ENCODE data around the gene COLEC12. TPM values are rescaled to one million over a fixed set of nuclear protein-coding genes. Genes with fewer than 3 reads are reported as not detected.

COLEC12 gene
- polyA plus RNA-seq, 1 donor: 19.1 TPM

DNA sequence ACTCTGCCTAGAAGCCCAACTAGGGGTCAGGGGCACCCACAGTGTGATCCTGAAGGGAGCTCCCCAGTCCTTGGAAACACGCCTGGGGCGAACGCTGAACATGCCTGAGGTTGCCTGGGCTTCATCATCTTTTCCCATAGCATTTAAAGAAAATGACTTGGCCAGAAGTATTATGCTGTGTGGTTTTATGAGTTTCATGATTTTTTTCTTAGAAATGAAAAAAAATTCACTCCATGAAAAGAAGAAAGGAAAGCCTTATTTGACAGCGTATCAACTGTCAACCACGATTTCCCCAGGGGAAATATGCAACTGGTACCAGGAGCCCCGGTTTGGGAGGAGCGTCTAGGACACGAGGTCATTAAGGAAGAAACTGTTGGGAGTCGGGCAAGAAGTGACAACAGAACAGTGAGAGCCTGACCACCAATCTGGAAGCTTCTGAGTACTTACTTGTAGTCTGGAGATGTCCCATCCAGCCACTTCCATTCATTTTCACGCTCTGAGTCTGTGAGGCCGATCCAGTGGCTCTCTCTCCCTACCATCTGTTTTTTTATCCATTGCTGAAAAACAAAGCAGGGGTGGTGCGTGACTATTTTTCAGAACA, 169.2 kb downstream of the COLEC12 start:
- H3K27ac ChIP-seq (ENCODE audit: low read length): no peak overlapping the region
- no peak for DNase-seq
- no peaks in the 10 kb centered on the region for H3K27me3 ChIP-seq (ENCODE audit: control insufficient read depth, insufficient read depth, low read length)
- 50% methylated on average over 3 of the region's 12 CpGs for WGBS (ENCODE audit: insufficient coverage, low lambda C conversion rate)
- H3K36me3 ChIP-seq (ENCODE audit: control insufficient read depth, insufficient read depth, low read length): peaks cover 2% of the 10 kb centered on the region
- no peaks in the 10 kb centered on the region for H3K9me3 ChIP-seq (ENCODE audit: control insufficient read depth, low read depth, low read length)
- peaks cover 3% of the 10 kb centered on the region for H3K4me1 ChIP-seq (ENCODE audit: control insufficient read depth, insufficient read depth, low read length)
- H3K4me3 ChIP-seq (ENCODE audit: low read length): no peak overlapping the region

DNA sequence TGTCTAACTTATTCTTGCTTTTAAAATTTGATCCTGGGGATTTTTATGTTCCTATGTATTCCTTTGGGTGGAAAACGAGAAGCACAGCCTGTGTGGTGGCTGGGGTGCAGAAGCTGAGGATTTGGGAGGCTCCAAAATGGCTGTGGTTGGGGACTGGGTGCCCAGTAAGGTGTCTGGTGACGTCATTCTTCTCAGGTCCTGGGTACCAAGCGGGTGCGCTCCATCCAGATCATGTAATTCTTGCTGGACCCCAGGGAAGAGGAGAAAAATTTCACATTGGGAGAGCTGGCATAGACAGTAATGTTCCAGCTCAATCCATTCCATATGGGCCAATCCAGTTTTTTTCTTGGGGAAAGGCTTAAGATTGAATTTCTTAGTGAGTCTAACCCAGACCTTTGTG, 171.6 kb downstream of the COLEC12 start:
- Histone ChIP-seq H3K36me3 (ENCODE audit: control insufficient read depth, insufficient read depth, low read length) (peaks cover 2% of the 10 kb centered on the region), H3K27ac (ENCODE audit: low read length) (no peak overlapping the region), H3K4me3 (ENCODE audit: low read length) (no peak overlapping the region), H3K4me1 (ENCODE audit: control insufficient read depth, insufficient read depth, low read length) (peaks cover 3% of the 10 kb centered on the region), H3K9me3 (ENCODE audit: control insufficient read depth, low read depth, low read length) (no peaks in the 10 kb centered on the region), H3K27me3 (ENCODE audit: control insufficient read depth, insufficient read depth, low read length) (no peaks in the 10 kb centered on the region)
- DNase-seq: no peak
- WGBS (ENCODE audit: insufficient coverage, low lambda C conversion rate): no CpG with 5 or more reads among the region's 4 CpGs

DNA sequence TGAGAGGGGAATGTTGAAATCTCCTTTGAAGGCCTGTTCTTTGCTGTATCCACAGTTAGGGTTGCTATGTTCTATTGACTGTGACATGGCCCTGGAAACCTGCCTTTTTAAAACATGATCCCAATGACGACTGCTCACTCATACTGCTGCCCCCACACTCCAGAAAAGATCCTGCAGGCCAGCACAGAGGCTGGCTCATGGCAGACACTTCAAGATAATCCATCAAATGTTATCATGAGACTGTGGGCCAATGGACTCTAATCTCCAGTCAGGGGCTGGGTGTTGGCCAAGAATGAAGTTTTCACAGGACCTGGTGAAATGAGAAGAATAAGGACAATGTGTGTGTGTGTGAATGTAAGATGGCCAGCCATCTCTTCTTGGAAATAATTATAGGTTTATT, 173.7 kb downstream of the COLEC12 start:
- no peak overlapping the region for H3K27ac ChIP-seq (ENCODE audit: low read length)
- WGBS (ENCODE audit: insufficient coverage, low lambda C conversion rate): no CpG with 5 or more reads among the region's 1 CpG

DNA sequence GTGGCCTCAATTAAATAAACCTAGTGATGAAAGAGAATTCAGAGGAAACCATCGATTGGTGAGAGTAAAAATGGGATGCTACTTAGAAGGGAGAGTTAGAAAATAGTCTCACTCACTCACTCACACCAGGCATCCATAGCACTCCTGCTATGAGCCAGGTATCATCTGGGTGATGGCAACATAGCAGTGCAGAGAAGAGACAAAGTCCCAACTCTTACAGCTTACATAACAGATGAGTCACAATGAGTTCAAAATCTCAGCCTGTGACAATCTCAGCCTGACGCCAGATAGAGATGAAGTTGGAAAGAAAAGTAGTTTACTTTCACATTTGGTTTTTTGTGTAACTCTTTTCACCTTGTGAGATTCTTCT, 177.3 kb downstream of the COLEC12 start:
- Histone ChIP-seq H3K9me3 (ENCODE audit: control insufficient read depth, low read depth, low read length) (no peaks in the 10 kb centered on the region), H3K4me3 (ENCODE audit: low read length) (no peak overlapping the region), H3K4me1 (ENCODE audit: control insufficient read depth, insufficient read depth, low read length) (no peaks in the 10 kb centered on the region), H3K36me3 (ENCODE audit: control insufficient read depth, insufficient read depth, low read length) (no peaks in the 10 kb centered on the region), H3K27me3 (ENCODE audit: control insufficient read depth, insufficient read depth, low read length) (no peaks in the 10 kb centered on the region), H3K27ac (ENCODE audit: low read length) (no peak overlapping the region)
- WGBS (ENCODE audit: insufficient coverage, low lambda C conversion rate): no CpG with 5 or more reads among the region's 2 CpGs
- peak; percentile 71 to 77 for DNase-seq

More for the DNA sequence above, 173.7 kb downstream of the COLEC12 start:
- Histone ChIP-seq H3K4me3 (ENCODE audit: low read length) (no peak overlapping the region), H3K27me3 (ENCODE audit: control insufficient read depth, insufficient read depth, low read length) (no peaks in the 10 kb centered on the region), H3K4me1 (ENCODE audit: control insufficient read depth, insufficient read depth, low read length) (no peaks in the 10 kb centered on the region), H3K36me3 (ENCODE audit: control insufficient read depth, insufficient read depth, low read length) (peaks cover 2% of the 10 kb centered on the region), H3K9me3 (ENCODE audit: control insufficient read depth, low read depth, low read length) (no peaks in the 10 kb centered on the region)
- no peak for DNase-seq

DNA sequence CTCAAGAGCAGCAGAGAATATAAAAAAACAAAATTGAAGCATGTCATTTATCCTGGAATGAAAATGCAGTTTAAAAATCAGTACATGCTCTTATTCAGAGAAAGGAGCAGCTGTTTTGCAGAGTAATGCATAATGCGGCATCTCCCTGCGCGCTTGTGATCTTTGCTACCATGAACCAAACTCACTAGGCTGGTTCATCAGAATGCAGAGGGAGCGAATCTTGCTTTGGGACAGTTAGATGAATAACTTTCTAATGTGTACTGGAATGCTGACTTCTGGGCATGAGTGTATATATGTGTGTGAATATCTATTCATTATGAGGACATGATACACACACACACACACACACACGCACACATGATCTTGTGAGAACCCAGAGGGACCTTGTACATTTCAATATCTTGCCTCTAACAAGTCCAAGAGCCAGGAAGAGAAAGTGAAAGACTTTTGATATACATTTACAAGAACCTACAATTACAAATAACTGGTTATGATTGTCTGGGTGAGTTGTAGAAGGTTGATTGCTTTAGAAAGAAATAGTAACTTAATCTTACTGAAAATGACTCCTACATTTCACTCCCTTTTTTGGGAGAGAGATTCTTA, 178.5 kb downstream of the COLEC12 start:
- Histone ChIP-seq H3K36me3 (ENCODE audit: control insufficient read depth, insufficient read depth, low read length) (no peaks in the 10 kb centered on the region), H3K27ac (ENCODE audit: low read length) (no peak overlapping the region), H3K27me3 (ENCODE audit: control insufficient read depth, insufficient read depth, low read length) (no peaks in the 10 kb centered on the region), H3K4me3 (ENCODE audit: low read length) (no peak overlapping the region), H3K4me1 (ENCODE audit: control insufficient read depth, insufficient read depth, low read length) (no peaks in the 10 kb centered on the region), H3K9me3 (ENCODE audit: control insufficient read depth, low read depth, low read length) (no peaks in the 10 kb centered on the region)
- WGBS (ENCODE audit: insufficient coverage, low lambda C conversion rate): no CpG with 5 or more reads among the region's 5 CpGs
- no peak for DNase-seq

DNA sequence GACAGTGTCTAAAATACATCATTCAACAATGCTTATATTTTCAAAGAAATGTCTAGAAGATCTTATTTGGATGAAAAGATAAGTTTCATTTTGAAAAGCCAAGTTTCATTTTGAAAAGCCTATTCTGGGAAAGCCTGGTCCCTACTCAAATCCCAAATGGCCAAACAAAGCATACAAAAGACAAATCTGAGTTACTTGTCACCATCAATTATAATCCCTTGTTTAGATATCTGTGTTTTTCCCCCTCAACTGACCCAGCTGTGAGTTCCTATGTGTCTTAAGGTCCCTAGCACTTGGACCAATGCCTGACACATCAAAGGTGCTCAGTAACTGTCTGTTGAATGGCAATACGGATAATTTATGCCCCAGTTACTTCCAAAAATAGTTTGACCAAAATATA, 180.3 kb downstream of the COLEC12 start:
- Histone ChIP-seq H3K4me3 (ENCODE audit: low read length) (no peak overlapping the region), H3K27ac (ENCODE audit: low read length) (no peak overlapping the region), H3K36me3 (ENCODE audit: control insufficient read depth, insufficient read depth, low read length) (no peaks in the 10 kb centered on the region), H3K9me3 (ENCODE audit: control insufficient read depth, low read depth, low read length) (no peaks in the 10 kb centered on the region), H3K27me3 (ENCODE audit: control insufficient read depth, insufficient read depth, low read length) (no peaks in the 10 kb centered on the region), H3K4me1 (ENCODE audit: control insufficient read depth, insufficient read depth, low read length) (no peaks in the 10 kb centered on the region)
- WGBS (ENCODE audit: insufficient coverage, low lambda C conversion rate): 78% methylated on average over 1 of the region's 1 CpG
- no peak for DNase-seq

DNA sequence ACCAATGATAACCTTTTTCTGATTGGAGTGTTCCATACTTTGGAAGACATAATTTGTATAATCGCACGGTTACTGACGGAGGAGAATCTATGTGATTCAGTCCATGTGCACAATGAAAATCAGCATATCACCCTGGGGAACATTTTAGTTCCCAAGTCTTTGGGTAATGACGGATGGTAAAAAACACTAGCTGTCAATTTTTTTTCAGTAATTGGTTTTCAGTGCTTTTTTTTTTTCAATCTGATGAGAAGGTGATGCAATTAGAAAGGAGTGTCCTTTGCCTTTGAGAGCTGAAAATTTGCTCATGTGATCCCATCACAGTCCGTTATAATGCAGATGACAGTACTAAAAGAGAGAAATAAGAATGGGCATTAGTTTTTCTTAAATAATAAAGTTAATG, 180.8 kb downstream of the COLEC12 start:
- Histone ChIP-seq H3K9me3 (ENCODE audit: control insufficient read depth, low read depth, low read length) (no peaks in the 10 kb centered on the region), H3K4me1 (ENCODE audit: control insufficient read depth, insufficient read depth, low read length) (no peaks in the 10 kb centered on the region), H3K36me3 (ENCODE audit: control insufficient read depth, insufficient read depth, low read length) (no peaks in the 10 kb centered on the region), H3K4me3 (ENCODE audit: low read length) (no peak overlapping the region), H3K27ac (ENCODE audit: low read length) (no peak overlapping the region), H3K27me3 (ENCODE audit: control insufficient read depth, insufficient read depth, low read length) (no peaks in the 10 kb centered on the region)
- DNase-seq: no peak
- 95% methylated on average over 4 of the region's 5 CpGs for WGBS (ENCODE audit: insufficient coverage, low lambda C conversion rate)

DNA sequence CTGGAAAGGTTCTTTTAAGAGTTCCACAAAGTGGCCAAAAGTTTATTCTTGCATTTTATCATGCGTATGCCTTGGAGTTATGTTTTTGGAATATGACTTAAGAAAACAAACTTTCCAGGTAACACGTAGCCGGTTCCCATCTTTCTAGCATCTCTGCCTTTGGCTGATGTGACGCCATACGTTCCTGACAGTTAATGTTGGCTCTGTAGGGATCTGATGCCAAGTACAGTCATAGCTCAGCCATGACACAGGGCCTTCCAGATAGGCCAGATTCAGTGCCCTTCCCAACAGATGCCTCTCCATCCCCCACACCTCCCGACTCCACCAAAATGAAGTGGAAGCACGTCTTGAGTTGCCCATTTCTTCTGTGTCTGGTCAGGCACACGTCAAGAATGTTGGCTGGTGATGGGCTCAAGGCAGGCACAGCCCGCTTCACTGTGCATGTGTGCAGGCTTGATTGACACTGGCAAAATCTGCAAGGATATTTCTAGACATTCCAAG, 181.7 kb downstream of the COLEC12 start:
- DNase-seq: no peak
- no peaks in the 10 kb centered on the region for H3K36me3 ChIP-seq (ENCODE audit: control insufficient read depth, insufficient read depth, low read length)
- H3K9me3 ChIP-seq (ENCODE audit: control insufficient read depth, low read depth, low read length): no peaks in the 10 kb centered on the region
- 94% methylated on average over 3 of the region's 9 CpGs for WGBS (ENCODE audit: insufficient coverage, low lambda C conversion rate)
- no peaks in the 10 kb centered on the region for H3K4me1 ChIP-seq (ENCODE audit: control insufficient read depth, insufficient read depth, low read length)
- no peak overlapping the region for H3K4me3 ChIP-seq (ENCODE audit: low read length)
- no peaks in the 10 kb centered on the region for H3K27me3 ChIP-seq (ENCODE audit: control insufficient read depth, insufficient read depth, low read length)
- H3K27ac ChIP-seq (ENCODE audit: low read length): no peak overlapping the region

DNA sequence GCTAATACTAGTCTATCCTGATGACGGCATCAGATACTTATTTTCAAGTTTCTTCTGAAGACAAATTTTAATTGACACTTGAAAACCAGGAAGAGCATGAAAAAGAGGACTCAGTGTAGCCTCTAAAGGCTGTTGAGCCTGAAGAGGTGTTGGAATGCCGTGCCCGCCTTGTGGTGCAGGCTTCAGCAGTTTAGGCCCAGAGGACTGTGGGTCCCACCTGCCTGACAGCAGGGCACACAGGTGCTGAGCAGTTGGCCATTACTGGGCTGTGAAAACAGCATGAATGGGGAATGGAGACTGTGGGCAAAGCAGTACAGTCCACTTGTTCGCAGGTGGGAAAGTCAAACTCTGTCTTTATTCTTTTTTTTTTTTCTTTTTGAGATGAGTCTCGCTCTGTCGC, 182.9 kb downstream of the COLEC12 start:
- Histone ChIP-seq H3K4me3 (ENCODE audit: low read length) (no peak overlapping the region), H3K9me3 (ENCODE audit: control insufficient read depth, low read depth, low read length) (no peaks in the 10 kb centered on the region), H3K27ac (ENCODE audit: low read length) (no peak overlapping the region), H3K36me3 (ENCODE audit: control insufficient read depth, insufficient read depth, low read length) (no peaks in the 10 kb centered on the region), H3K4me1 (ENCODE audit: control insufficient read depth, insufficient read depth, low read length) (no peaks in the 10 kb centered on the region), H3K27me3 (ENCODE audit: control insufficient read depth, insufficient read depth, low read length) (no peaks in the 10 kb centered on the region)
- no CpG with 5 or more reads among the region's 6 CpGs for WGBS (ENCODE audit: insufficient coverage, low lambda C conversion rate)
- no peak for DNase-seq

DNA sequence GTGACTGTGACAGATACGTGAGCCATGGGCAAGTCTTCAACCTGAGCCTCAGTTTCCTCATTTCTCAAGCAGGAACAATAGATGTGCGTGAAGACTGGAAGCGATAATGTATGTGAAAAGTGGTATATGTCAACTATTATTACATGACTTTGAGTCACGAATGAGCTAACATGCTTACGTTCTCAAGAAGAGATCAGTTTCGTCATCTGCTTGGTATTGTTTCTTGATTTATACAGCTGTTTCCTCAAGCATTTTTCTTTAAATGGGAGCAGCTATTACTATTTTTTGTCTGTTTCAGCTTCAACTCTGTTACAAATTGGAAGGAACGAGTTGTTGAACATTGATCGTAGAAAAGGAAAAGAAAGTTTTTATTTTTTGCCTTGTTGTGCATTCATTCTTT, 184.1 kb downstream of the COLEC12 start:
- Histone ChIP-seq H3K27me3 (ENCODE audit: control insufficient read depth, insufficient read depth, low read length) (no peaks in the 10 kb centered on the region), H3K9me3 (ENCODE audit: control insufficient read depth, low read depth, low read length) (no peaks in the 10 kb centered on the region), H3K27ac (ENCODE audit: low read length) (no peak overlapping the region), H3K4me1 (ENCODE audit: control insufficient read depth, insufficient read depth, low read length) (no peaks in the 10 kb centered on the region), H3K4me3 (ENCODE audit: low read length) (no peak overlapping the region), H3K36me3 (ENCODE audit: control insufficient read depth, insufficient read depth, low read length) (no peaks in the 10 kb centered on the region)
- no peak for DNase-seq
- 87% methylated on average over 6 of the region's 8 CpGs for WGBS (ENCODE audit: insufficient coverage, low lambda C conversion rate)

DNA sequence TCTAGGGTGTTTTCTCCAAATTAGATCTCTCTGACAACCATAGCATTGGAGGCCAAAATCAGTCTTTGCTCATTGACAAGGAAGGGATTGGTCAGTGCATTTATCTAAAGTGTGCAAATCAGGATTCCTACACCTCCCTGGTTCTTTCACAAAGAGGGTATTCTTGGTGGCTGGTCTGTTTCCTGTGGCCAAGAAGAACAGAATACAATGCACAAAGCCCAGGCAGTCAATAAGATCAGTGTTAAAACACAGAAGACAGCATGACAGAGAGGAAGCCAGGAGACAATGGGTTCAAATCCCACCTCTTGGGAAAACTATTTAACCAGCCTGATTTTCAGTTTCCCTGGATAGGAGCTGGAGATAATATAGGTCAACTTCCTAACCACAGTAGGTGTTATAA, 186.6 kb downstream of the COLEC12 start:
- H3K36me3 ChIP-seq (ENCODE audit: control insufficient read depth, insufficient read depth, low read length): no peaks in the 10 kb centered on the region
- H3K4me3 ChIP-seq (ENCODE audit: low read length): no peak overlapping the region
- no peaks in the 10 kb centered on the region for H3K27me3 ChIP-seq (ENCODE audit: control insufficient read depth, insufficient read depth, low read length)
- no peak overlapping the region for H3K27ac ChIP-seq (ENCODE audit: low read length)
- H3K4me1 ChIP-seq (ENCODE audit: control insufficient read depth, insufficient read depth, low read length): no peaks in the 10 kb centered on the region
- no peak for DNase-seq
- H3K9me3 ChIP-seq (ENCODE audit: control insufficient read depth, low read depth, low read length): no peaks in the 10 kb centered on the region

Measured in large intestine (tissue), 3 donors.